Sigmoid colon (tissue), 7 donors: Measurements from ENCODE around the gene ZNF180. TPM values are rescaled to one million over a fixed set of nuclear protein-coding genes. Genes with fewer than 3 reads are reported as not detected.

Experiments used
- DNase-seq: peaks from one replicate; pipeline ENCODE4 v3.0.0-alpha.2; 2019
- H3K27ac ChIP-seq, 4 donors: fragments of 200-600 bp; sonication (generic); one replicate each; pipeline ENCODE4 v1.5.1; 2016 to 2019; ENCODE audit warnings: mild to moderate bottlenecking in 1 of 4
- H3K27me3 ChIP-seq, 3 donors: fragments of 200-600 bp; sonication (generic); one replicate each; pipeline ENCODE4 v1.5.1; 2019; ENCODE audit warnings: mild to moderate bottlenecking in 1 of 3
- H3K36me3 ChIP-seq, 4 donors: fragments of 200-600 bp; sonication (generic); one replicate each; pipeline ENCODE4 v1.5.1; 2016 to 2019
- H3K4me1 ChIP-seq, 4 donors: fragments of 200-600 bp; sonication (generic); one replicate each; pipeline ENCODE4 v1.5.1; 2017 to 2019
- H3K4me3 ChIP-seq, 4 donors: fragments of 200-600 bp; sonication (generic); one replicate each; pipeline ENCODE4 v1.5.1; 2017 to 2019; ENCODE audit warnings: mild to moderate bottlenecking in 2 of 4, moderate library complexity in 1 of 4
- H3K9me3 ChIP-seq, 4 donors: fragments of 200-600 bp in 3 of 4; sonication (generic) in 3 of 4; one replicate each; pipeline versions ENCODE4 v1.5.1 to v1.6.1; 2013 to 2019
- EP300 ChIP-seq, 4 donors: sonication (generic); formaldehyde crosslinking; IDR thresholded peaks; one replicate each; pipeline ENCODE4 v1.6.1; 2017; ENCODE audit warnings: antibody characterized with exemption in 4 of 4
- POLR2A ChIP-seq, 2 donors: fragments of 450-650 bp; IDR thresholded peaks; one replicate each; pipeline ENCODE4 v1.6.1; 2016; ENCODE audit warnings: antibody characterized with exemption in 2 of 2, mild to moderate bottlenecking in 2 of 2, moderate library complexity in 2 of 2
- POLR2AphosphoS5 ChIP-seq, 4 donors: sonication (generic); formaldehyde crosslinking; IDR thresholded peaks; one replicate each; pipeline ENCODE4 v1.6.1; 2017; ENCODE audit warnings: antibody characterized with exemption in 4 of 4
- WGBS, 2 donors: extraction: QIAGEN DNeasy Blood & Tissue Kit; methylation state at CpG; one replicate each; pipeline ENCODE4 v1.1.7; 2013; 5-methylcytosine and 5-hydroxymethylcytosine counted together
- intact Hi-C: fragments of 100-400 bp; cut with DNase I; formaldehyde crosslinking; loops from one replicate; pipeline ENCODE4 v1.15.1; 2023
- polyA plus RNA-seq, 3 donors: library from polyadenylated mRNA; stranded (reverse); fragments of 200-250 nt; gene quantifications; one replicate each; pipeline ENCODE4 v1.2.3, GENCODE V29; 2013
- total RNA-seq, 4 donors: library from RNA; depleted of rRNA; stranded (reverse); fragments of >200 nt; gene quantifications; one replicate each; pipeline ENCODE4 v1.1.0, GENCODE V29; 2016
- TF ChIP-seq, protein P1 (sequence below), 4 experiments: fragments of 450-650 bp in 3 of 4; fragments of 200-600 bp in 1 of 4; IDR thresholded peaks; one replicate each; pipeline ENCODE4 v1.5.1; 2016 to 2019; ENCODE audit warnings: antibody characterized with exemption in 4 of 4, mild to moderate bottlenecking in 3 of 4, moderate library complexity in 2 of 4
- donor health status: healthy with polysubstance abuse.
- donor health status: Bipolar disorder and iron deficiency.
- donor health status: healthy.

ZNF180 gene
- total and polyA plus RNA-seq, 7 donors = 2.4 to 19.5 (median 8.4) TPM

DNA sequence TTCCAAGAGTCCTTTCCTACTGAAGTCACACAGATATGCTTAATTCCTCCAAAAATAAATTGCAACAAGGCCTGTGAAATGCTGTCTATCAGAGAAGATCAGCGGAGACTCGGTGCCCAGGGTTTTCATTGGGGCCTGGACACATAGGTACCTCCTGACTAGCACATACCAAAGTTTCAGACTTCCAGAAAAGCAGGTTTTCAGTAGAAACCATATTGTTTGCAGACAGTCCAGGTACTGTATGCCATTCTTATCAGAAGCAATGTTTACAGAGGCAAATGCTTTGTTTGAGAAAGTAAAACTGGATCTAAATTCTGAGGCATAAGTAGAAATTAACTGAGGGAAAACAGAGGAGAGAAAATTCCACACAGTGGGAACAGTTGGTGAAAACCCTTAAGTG is 64.9 kb downstream of the ZNF180 start:
- Histone ChIP-seq H3K9me3 (peaks cover 8 to 55% (median 47%) of the 10 kb centered on the region in 4 donors), H3K36me3 (peaks cover 0 to 92% (median 48%) of the 10 kb centered on the region in 4 donors), H3K4me1 (no peaks in the 10 kb centered on the region), H3K4me3 (no peak overlapping the region), H3K27me3 (no peaks in the 10 kb centered on the region), H3K27ac (no peak overlapping the region)
- no peak for DNase-seq
- intact Hi-C loops = no loop called here
- no peak for TF ChIP-seq POLR2AphosphoS5 (IDR thresholded peaks at IDR 0.05)
- no peak for TF ChIP-seq EP300 (IDR thresholded peaks at IDR 0.05)
- TF ChIP-seq, protein P1, sequence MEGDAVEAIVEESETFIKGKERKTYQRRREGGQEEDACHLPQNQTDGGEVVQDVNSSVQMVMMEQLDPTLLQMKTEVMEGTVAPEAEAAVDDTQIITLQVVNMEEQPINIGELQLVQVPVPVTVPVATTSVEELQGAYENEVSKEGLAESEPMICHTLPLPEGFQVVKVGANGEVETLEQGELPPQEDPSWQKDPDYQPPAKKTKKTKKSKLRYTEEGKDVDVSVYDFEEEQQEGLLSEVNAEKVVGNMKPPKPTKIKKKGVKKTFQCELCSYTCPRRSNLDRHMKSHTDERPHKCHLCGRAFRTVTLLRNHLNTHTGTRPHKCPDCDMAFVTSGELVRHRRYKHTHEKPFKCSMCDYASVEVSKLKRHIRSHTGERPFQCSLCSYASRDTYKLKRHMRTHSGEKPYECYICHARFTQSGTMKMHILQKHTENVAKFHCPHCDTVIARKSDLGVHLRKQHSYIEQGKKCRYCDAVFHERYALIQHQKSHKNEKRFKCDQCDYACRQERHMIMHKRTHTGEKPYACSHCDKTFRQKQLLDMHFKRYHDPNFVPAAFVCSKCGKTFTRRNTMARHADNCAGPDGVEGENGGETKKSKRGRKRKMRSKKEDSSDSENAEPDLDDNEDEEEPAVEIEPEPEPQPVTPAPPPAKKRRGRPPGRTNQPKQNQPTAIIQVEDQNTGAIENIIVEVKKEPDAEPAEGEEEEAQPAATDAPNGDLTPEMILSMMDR (IDR thresholded peaks at IDR 0.05) = no peak
- TF ChIP-seq POLR2A (IDR thresholded peaks at IDR 0.05) = no peak
- WGBS, 2 donors = 93 to 95% methylated on average over 2 of the region's 2 CpGs

DNA sequence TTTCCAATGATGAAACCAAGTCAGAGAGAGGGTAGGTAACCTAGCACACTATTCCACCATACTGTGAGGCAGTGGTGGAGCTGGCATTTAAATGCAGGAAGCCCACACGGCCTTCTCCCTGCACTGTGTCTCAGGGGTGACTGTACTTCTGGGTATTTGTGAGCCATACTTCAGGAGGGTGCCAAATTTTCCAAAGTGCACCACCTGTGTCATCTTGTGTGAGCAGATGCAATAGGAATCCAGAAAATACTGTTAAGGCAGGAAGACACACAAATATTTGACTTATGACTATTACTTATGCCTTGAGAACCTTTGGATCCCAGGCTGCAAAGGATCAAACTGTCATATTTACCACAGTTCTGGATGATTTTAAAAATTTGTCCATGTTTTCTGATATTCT is 69.4 kb downstream of the ZNF180 start:
- peaks cover 6 to 76% (median 51%) of the 10 kb centered on the region in 4 donors for H3K36me3 ChIP-seq
- 81 to 87% methylated on average over 1 of the region's 1 CpG for WGBS, 2 donors

More for the DNA sequence above, 69.4 kb downstream of the ZNF180 start:
- H3K9me3 ChIP-seq = peaks cover 40 to 82% (median 72%) of the 10 kb centered on the region in 4 donors
- H3K4me3 ChIP-seq = no peak overlapping the region
- no peak overlapping the region for H3K27ac ChIP-seq
- no peaks in the 10 kb centered on the region for H3K4me1 ChIP-seq
- DNase-seq = no peak
- no peaks in the 10 kb centered on the region for H3K27me3 ChIP-seq
- intact Hi-C loops = no loop called here
- TF ChIP-seq, protein P1 (IDR thresholded peaks at IDR 0.05) = no peak
- TF ChIP-seq POLR2A (IDR thresholded peaks at IDR 0.05) (no peak), POLR2AphosphoS5 (IDR thresholded peaks at IDR 0.05) (no peak), EP300 (IDR thresholded peaks at IDR 0.05) (no peak)

Other genes with a start within 250 kb of the ZNF180 start
- gene ZNF233, start 240.6 kb downstream of the ZNF180 start, total RNA-seq = 1 to 10 TPM; 2.8 to 7.5 (median 3.5) TPM
- gene ZNF233, start 240.6 kb downstream of the ZNF180 start, polyA plus RNA-seq = 1 to 10 TPM in 1 of 3 donors, under 1 TPM in 2; 0.46 to 1.2 (median 0.60) TPM
- gene ZNF235, start 195.5 kb downstream of the ZNF180 start, total RNA-seq = 10 to 100 TPM in 2 of 4 donors, 1 to 10 TPM in 2; 5.8 to 12.7 (median 9.0) TPM
- 1 to 10 TPM; 1.2 to 2.9 (median 1.8) TPM for gene ZNF235, start 195.5 kb downstream of the ZNF180 start, polyA plus RNA-seq
- 1 to 10 TPM; 3.3 to 8.9 (median 4.7) TPM for gene ZNF112, start 143.8 kb downstream of the ZNF180 start, total RNA-seq
- gene ZNF112, start 143.8 kb downstream of the ZNF180 start, polyA plus RNA-seq = 1 to 10 TPM in 2 of 3 donors, under 1 TPM in 1; 0.69 to 1.3 (median 1.2) TPM
- gene ZNF285, start 98.9 kb downstream of the ZNF180 start, total RNA-seq = 1 to 10 TPM; 3.2 to 6.3 (median 5.0) TPM
- gene ZNF285, start 98.9 kb downstream of the ZNF180 start, polyA plus RNA-seq = 1 to 10 TPM in 2 of 3 donors, under 1 TPM in 1; 0.23 to 1.4 (median 1.2) TPM
- gene ZNF229, start 52.0 kb downstream of the ZNF180 start, total RNA-seq = 1 to 10 TPM; 3.3 to 6.1 (median 5.0) TPM
- 1 to 10 TPM in 2 of 3 donors, not detected in 1; 1.2 to 1.3 TPM for gene ZNF229, start 52.0 kb downstream of the ZNF180 start, polyA plus RNA-seq
- under 1 TPM in 1 of 4 donors, not detected in 3; 0.36 TPM for gene CEACAM20, start 29.2 kb upstream of the ZNF180 start, total RNA-seq
- gene CEACAM20, start 29.2 kb upstream of the ZNF180 start, polyA plus RNA-seq = under 1 TPM in 1 of 3 donors, not detected in 2; 0.22 TPM
- gene IGSF23, start 113.0 kb upstream of the ZNF180 start, total RNA-seq = not detected
- gene IGSF23, start 113.0 kb upstream of the ZNF180 start, polyA plus RNA-seq = not detected
- 10 to 100 TPM in 3 of 4 donors, 1 to 10 TPM in 1; 7.8 to 39.4 (median 14.6) TPM for gene PVR, start 143.4 kb upstream of the ZNF180 start, total RNA-seq
- gene PVR, start 143.4 kb upstream of the ZNF180 start, polyA plus RNA-seq = 10 to 100 TPM in 1 of 3 donors, 1 to 10 TPM in 2; 3.0 to 19.7 (median 4.6) TPM
- gene CEACAM19, start 171.0 kb upstream of the ZNF180 start, total RNA-seq = 1 to 10 TPM; 1.3 to 5.3 (median 2.6) TPM
- gene CEACAM19, start 171.0 kb upstream of the ZNF180 start, polyA plus RNA-seq = 1 to 10 TPM in 1 of 3 donors, under 1 TPM in 2; 0.60 to 4.9 (median 0.69) TPM
- not detected for gene CEACAM16, start 198.6 kb upstream of the ZNF180 start, total RNA-seq
- gene CEACAM16, start 198.6 kb upstream of the ZNF180 start, polyA plus RNA-seq = not detected
- 10 to 100 TPM; 13.9 to 69.0 (median 25.9) TPM for gene BCL3, start 248.2 kb upstream of the ZNF180 start, total RNA-seq
- 100 to 1,000 TPM in 1 of 3 donors, 10 to 100 TPM in 2; 44.4 to 104 (median 64.7) TPM for gene BCL3, start 248.2 kb upstream of the ZNF180 start, polyA plus RNA-seq